ENCODE results near the gene DAPK1. TPM values are rescaled to one million over a fixed set of nuclear protein-coding genes. Genes with fewer than 3 reads are reported as not detected.

The DAPK1 gene
- total and polyA plus RNA-seq, 10 of the 15 experiments (the other 5 are each of a cell fraction or from before 2014, with no cell fraction given): 8.2 to 94.7 (median 51.6) TPM

DNA sequence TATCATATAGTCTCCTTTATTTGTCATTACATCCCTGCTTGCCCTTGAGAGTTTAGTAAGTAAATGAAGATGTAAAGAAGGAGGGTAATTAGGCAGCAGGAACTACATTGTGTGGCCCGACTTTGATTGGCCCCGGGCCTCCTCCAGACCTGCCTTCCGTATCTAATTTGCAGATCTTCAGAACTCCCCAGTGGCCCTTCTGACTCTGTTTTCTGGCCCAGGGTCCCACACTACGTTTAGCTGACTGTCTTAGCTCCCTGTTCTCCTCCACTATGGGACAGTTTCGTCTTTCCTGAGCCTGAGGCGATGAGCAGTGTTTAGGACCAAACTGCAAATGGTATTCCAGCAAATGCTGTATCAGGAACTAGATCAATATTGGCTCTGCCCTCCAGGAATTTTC lies 206.7 kb downstream of the DAPK1 start:
- DNase-seq (ENCODE audit: low read depth, low spot score) (no peak), ATAC-seq (no peak), FAIRE-seq (no peak)
- no peaks in the 10 kb centered on the region for H4K20me1 ChIP-seq (ENCODE audit: control insufficient read depth, insufficient read depth)
- intact Hi-C loops (cut with micrococcal nuclease; ENCODE audit: unreplicated experiment) (no loop called here), in situ Hi-C loops (cut with MboI) (no loop called here)
- SMC1A ChIA-PET (ENCODE audit: uncharacterized antibody, unreplicated experiment): no interaction called here
- RAD21 ChIA-PET (ENCODE audit: unreplicated experiment): no interaction called here
- H3K27me3 ChIP-seq (replicated peaks in 1 of 2; ENCODE audit: control insufficient read depth in 2 of 2, insufficient read depth in 2 of 2, low read length in 1 of 2): no peaks in the 10 kb centered on the region
- no peak overlapping the region for H3K4me2 ChIP-seq (ENCODE audit: control insufficient read depth, insufficient read depth)
- H3K79me2 ChIP-seq (ENCODE audit: control insufficient read depth, insufficient read depth, low read length): no peaks in the 10 kb centered on the region
- CTCF ChIA-PET: no interaction called here
- no peak overlapping the region for H3K27ac ChIP-seq (ENCODE audit: control insufficient read depth, insufficient read depth)
- peaks cover 7 to 15% of the 10 kb centered on the region in 2 experiments for H3K36me3 ChIP-seq (ENCODE audit: control insufficient read depth in 2 of 2, insufficient read depth in 2 of 2, low read length in 1 of 2)
- POLR2A ChIA-PET: no interaction called here
- TF ChIP-seq PML (IDR thresholded peaks at IDR 0.05; ENCODE audit: low read length): no peak
- no peak for TF ChIP-seq NFXL1 (IDR thresholded peaks at IDR 0.05; ENCODE audit: borderline replicate concordance)
- TF ChIP-seq SMARCA5 (IDR thresholded peaks at IDR 0.05): no peak
- no peak for TF ChIP-seq JUNB (IDR thresholded peaks at IDR 0.05)
- no peak for TF ChIP-seq ATF7 (IDR thresholded peaks at IDR 0.05; ENCODE audit: low read depth)
- WGBS (ENCODE audit: insufficient coverage, insufficient replicate concordance, low lambda C conversion rate, missing lambda C conversion rate): 62% methylated on average over 6 of the region's 6 CpGs
- no peaks in the 10 kb centered on the region for H3K9me3 ChIP-seq (replicated peaks; ENCODE audit: control insufficient read depth, insufficient read depth, low read length)
- no TSS peak for BruUV-seq (replicated peaks)
- H3K4me1 ChIP-seq (ENCODE audit: control insufficient read depth, insufficient read depth, low read length): peaks cover 12% of the 10 kb centered on the region
- H2AFZ ChIP-seq (ENCODE audit: control insufficient read depth, low read depth, low read length): no peak overlapping the region
- H3K4me3 ChIP-seq: no peak overlapping the region
- no peak overlapping the region for H3K9ac ChIP-seq (ENCODE audit: control insufficient read depth, insufficient read depth, low read length)

DNA sequence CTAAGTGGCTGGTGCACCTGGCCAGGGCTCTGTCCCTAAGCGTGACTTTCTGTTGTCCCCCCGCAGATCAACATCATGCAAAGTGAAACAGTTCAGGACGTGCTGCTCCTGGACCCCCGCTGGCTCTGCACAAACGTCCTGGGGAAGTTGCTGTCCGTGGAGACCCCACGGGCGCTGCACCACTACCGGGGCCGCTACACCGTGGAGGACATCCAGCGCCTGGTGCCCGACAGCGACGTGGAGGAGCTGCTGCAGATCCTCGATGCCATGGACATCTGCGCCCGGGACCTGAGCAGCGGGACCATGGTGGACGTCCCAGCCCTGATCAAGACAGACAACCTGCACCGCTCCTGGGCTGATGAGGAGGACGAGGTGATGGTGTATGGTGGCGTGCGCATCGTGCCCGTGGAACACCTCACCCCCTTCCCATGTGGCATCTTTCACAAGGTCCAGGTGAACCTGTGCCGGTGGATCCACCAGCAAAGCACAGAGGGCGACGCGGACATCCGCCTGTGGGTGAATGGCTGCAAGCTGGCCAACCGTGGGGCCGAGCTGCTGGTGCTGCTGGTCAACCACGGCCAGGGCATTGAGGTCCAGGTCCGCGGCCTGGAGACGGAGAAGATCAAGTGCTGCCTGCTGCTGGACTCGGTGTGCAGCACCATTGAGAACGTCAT lies 208.5 kb downstream of the DAPK1 start:
- CTCF ChIA-PET: interaction anchor here (1.4 kb wide), 1 partner anchor 24 kb away, joined by 3 read pairs; no protein-coding TSS in a partner anchor
- no peak overlapping the region for H3K27ac ChIP-seq (ENCODE audit: control insufficient read depth, insufficient read depth)
- RAD21 ChIA-PET (ENCODE audit: unreplicated experiment): no interaction called here
- no peak for FAIRE-seq
- H3K36me3 ChIP-seq (ENCODE audit: control insufficient read depth in 2 of 2, insufficient read depth in 2 of 2, low read length in 1 of 2): peaks cover 7 to 15% of the 10 kb centered on the region in 2 experiments
- no peaks in the 10 kb centered on the region for H3K9me3 ChIP-seq (replicated peaks; ENCODE audit: control insufficient read depth, insufficient read depth, low read length)
- BruUV-seq (replicated peaks): no TSS peak
- DNase-seq (ENCODE audit: low read depth, low spot score): no peak
- H2AFZ ChIP-seq (ENCODE audit: control insufficient read depth, low read depth, low read length): no peak overlapping the region
- in situ Hi-C loops (cut with MboI): no loop called here
- intact Hi-C loops (cut with micrococcal nuclease; ENCODE audit: unreplicated experiment): no loop called here
- POLR2A ChIA-PET: no interaction called here
- TF ChIP-seq DPF2 (IDR thresholded peaks at IDR 0.05) (no peak), MEF2A (IDR thresholded peaks at IDR 0.05; ENCODE audit: insufficient read depth, low read depth, low read length) (no peak), EZH2 (IDR thresholded peaks at IDR 0.05; ENCODE audit: borderline replicate concordance, control insufficient read depth, low read depth, low read length) (no peak), HDGF (IDR thresholded peaks at IDR 0.05) (no peak), FOXM1 (IDR thresholded peaks at IDR 0.05; ENCODE audit: low read depth, low read length) (no peak), ZZZ3 (IDR thresholded peaks at IDR 0.05; ENCODE audit: control insufficient read depth, insufficient read length, low read depth) (no peak), TCF12 (IDR thresholded peaks at IDR 0.05; ENCODE audit: low read depth, low read length) (no peak), ZNF217 (IDR thresholded peaks at IDR 0.05) (no peak), SMAD1 (IDR thresholded peaks at IDR 0.05; ENCODE audit: low read depth, partially characterized antibody) (no peak), PAX5 (IDR thresholded peaks at IDR 0.05; ENCODE audit: borderline replicate concordance, low read depth, low read length) (no peak), POLR2A (IDR thresholded peaks at IDR 0.05; ENCODE audit: low read depth, low read length) (no peak; the same call in 1 of the 2 replicates), BACH1 (IDR thresholded peaks at IDR 0.05; ENCODE audit: borderline replicate concordance) (no peak), ZNF622 (IDR thresholded peaks at IDR 0.05) (no peak)
- TF ChIP-seq, protein P1, sequence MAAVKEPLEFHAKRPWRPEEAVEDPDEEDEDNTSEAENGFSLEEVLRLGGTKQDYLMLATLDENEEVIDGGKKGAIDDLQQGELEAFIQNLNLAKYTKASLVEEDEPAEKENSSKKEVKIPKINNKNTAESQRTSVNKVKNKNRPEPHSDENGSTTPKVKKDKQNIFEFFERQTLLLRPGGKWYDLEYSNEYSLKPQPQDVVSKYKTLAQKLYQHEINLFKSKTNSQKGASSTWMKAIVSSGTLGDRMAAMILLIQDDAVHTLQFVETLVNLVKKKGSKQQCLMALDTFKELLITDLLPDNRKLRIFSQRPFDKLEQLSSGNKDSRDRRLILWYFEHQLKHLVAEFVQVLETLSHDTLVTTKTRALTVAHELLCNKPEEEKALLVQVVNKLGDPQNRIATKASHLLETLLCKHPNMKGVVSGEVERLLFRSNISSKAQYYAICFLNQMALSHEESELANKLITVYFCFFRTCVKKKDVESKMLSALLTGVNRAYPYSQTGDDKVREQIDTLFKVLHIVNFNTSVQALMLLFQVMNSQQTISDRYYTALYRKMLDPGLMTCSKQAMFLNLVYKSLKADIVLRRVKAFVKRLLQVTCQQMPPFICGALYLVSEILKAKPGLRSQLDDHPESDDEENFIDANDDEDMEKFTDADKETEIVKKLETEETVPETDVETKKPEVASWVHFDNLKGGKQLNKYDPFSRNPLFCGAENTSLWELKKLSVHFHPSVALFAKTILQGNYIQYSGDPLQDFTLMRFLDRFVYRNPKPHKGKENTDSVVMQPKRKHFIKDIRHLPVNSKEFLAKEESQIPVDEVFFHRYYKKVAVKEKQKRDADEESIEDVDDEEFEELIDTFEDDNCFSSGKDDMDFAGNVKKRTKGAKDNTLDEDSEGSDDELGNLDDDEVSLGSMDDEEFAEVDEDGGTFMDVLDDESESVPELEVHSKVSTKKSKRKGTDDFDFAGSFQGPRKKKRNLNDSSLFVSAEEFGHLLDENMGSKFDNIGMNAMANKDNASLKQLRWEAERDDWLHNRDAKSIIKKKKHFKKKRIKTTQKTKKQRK (IDR thresholded peaks at IDR 0.05; ENCODE audit: low read depth, low read length): no peak
- SMC1A ChIA-PET (ENCODE audit: uncharacterized antibody, unreplicated experiment): no interaction called here
- H3K9ac ChIP-seq (ENCODE audit: control insufficient read depth, insufficient read depth, low read length): no peak overlapping the region
- H3K4me3 ChIP-seq: no peak overlapping the region
- no peaks in the 10 kb centered on the region for H3K79me2 ChIP-seq (ENCODE audit: control insufficient read depth, insufficient read depth, low read length)
- ATAC-seq: no peak
- no peaks in the 10 kb centered on the region for H4K20me1 ChIP-seq (ENCODE audit: control insufficient read depth, insufficient read depth)
- H3K4me2 ChIP-seq (ENCODE audit: control insufficient read depth, insufficient read depth): no peak overlapping the region
- H3K4me1 ChIP-seq (ENCODE audit: control insufficient read depth, insufficient read depth, low read length): peaks cover 15% of the 10 kb centered on the region
- no peaks in the 10 kb centered on the region for H3K27me3 ChIP-seq (replicated peaks in 1 of 2; ENCODE audit: control insufficient read depth in 2 of 2, insufficient read depth in 2 of 2, low read length in 1 of 2)
- 87% methylated on average over 39 of the region's 39 CpGs for WGBS (ENCODE audit: insufficient coverage, insufficient replicate concordance, low lambda C conversion rate, missing lambda C conversion rate)
